GM12892 (cell line): ENCODE results near the gene SYDE2.

Experiments
- POLR2A ChIP-seq: IDR thresholded peaks from 2 replicates; pipeline ENCODE4 v1.6.1; 2011; ENCODE audit warnings: low read depth, low read length, control low read depth
- POLR2AphosphoS5 ChIP-seq: IDR thresholded peaks from 2 replicates; pipeline ENCODE4 v1.6.1; 2011; ENCODE audit warnings: low read depth, low read length, control low read depth

GRCh38 chr1:85189120-85189519 lies 11.7 kb downstream of the SYDE2 start:
- TF ChIP-seq POLR2A (no peak), POLR2AphosphoS5 (no peak)
